ENCODE results near the gene ARMC10.
"Not testable (repeated sequence)": the region's sequence is repeated elsewhere in the genome, so short reads cannot be mapped to it uniquely, and the experiment has no call there.

ARMC10 gene

DNA sequence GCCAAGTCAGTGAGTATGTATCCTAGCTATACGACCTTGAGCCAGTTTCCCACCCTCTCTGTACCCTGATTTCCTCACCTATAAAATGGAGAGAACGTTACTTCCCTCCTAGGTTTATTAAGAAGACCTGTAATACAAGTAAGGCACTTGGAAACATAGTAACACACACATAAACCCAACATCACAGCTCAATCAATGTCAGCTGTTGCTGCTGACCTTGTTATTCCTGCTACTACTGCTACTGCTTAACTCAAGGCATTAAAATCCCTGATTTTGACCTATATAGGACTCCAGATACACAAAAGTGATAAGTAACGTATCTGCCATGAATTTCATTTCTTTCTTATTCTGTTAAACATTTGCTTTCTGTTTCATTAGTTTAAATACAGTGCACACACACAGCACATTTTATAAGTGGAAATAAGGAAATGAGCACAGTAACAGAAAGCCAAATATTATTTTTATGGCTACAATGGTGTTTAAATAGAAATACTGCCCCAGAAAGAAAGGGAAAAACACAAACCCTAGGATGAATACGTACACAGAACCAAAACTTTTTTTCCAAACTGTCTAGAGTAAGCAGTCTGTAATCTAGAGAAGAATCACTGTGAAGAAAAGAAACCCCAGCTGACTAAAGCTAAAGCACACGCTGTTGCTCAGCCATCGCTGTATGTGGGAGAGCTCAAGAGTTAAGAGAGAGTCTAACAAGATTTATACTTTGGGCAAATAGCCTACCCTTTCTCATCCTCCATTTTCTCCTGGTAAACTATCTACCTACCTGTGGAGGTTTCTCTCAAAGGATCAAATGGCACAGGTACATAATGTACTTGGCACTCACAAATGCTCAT, 55.0 kb downstream of the ARMC10 start:
- no peak for DNase-seq

- no peak for DNase-seq
Observed at GRCh38 chr7:103130901-103131624, 56.1 kb downstream of the ARMC10 start.

DNA sequence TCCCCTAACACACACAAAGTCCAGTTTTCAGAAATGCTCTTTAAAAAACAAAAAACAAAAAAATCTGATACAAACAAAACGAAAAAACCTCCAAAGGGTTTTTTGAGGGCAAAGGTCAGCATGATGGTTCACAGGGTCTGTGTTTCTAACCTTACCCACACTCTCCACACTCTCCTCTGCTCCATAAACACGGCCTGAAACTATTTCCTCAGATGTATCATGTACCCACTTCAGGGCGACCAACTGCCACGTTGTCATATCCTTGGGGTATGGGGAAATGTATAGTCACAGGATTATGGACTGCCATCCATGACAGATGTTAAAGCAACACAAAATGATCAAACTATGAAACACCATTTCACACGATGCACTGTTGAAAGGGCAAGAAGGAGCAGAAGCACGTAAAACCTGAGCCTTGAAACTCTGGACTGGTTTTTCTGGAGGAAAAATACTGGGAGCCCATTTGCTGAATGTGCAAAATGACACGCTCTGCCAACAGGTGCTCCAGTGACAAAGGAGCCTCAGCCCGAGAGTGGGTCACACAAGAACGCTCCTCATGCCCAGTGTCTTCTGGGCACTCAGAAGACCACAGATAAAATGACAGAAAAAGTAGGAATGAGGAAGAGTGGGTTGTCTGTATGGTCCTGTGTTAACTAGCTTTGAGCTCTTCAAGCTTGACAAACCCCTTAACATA, 58.2 kb downstream of the ARMC10 start:
- no peak for DNase-seq

DNA sequence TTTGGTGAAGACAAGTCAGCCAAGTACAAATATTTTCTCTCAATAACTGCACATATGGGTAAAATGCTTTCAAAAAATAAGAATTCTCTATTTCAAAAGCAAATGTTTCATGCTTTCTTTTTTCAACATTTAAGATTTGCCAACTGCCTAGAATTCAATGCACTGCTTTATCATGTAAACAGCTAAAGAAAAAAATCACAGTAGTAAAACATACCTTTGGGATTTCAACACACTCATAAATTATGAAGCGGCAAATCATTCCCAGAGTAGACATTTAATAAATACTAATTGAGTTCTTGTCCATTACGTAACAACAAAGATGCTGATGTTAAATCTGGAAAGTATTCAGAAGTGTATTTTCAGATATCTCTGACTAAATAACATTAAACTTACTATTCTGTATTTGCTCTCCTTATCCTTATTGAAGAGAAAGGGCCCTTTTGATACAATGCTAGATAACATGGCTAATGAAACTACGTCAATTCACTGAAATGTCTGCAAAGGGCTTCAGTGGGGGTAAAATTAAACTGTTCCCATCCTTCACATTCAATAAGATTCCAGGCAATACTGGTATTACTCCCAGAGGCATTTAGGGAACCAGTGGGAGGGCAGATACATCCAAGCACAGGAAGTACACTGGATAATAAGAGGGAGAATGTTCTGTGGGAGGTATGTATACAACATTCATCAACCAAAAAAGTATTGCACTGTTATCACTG, 60.1 kb downstream of the ARMC10 start:
- no peak for DNase-seq

DNA sequence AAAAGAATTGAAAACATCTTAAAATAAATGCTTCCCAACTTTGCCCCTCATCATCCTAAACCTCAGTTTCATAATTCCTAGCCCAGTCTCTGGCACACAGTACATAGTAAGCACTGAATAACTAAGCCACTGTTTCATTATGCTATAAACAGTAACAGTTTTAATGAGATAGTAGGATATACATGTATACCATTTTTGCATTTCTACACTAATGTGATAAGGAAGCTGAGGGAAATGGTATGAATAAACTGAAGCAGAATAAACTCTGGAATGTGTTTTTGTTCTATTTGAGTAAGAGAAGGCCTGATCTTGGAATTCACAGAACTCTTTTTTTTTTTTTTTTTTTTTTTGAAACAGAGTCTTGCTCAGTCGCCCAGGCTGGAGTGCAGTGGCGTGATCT, 65.1 kb downstream of the ARMC10 start:
- no peak for DNase-seq

DNA sequence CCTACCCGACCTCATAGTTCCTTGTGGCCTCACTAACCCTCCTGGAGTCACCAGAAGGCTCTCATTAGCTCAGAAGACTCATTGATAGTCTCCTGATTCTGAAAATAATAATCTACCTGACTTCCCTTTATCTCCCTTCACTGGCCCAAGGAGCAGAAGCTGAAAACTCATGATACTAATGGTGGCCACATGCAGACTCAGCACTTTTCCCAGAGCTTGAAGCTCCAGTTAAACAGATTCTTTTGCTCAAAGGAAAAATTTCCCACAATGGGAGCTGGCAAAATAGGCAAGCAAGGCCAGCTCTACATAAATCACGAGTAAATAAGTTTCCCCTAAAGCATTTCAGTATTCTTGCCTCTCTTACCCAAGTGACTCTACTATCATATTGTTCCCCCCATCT, 65.7 kb downstream of the ARMC10 start:
- no peak for DNase-seq

- DNase-seq, result no peak
Observed at GRCh38 chr7:103141753-103142404, 66.9 kb downstream of the ARMC10 start.

DNA sequence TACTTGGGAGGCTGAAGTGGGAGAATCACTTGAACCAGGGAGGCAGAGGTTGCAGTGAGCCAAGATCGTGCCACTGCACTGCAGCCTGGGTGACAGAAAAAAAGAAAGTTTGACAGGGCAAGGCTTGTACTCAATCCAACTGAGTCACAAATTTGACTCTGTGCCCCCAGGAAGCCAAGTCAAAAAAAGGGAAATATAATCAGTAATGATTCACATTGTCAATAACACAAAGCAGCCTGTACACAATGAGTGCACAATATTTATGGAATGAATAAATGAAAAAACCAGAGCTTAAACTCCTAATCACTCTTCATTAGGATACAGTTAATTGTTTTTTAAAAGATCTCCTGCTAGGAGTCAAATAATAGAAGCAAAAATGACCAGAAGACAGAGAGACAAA, 67.6 kb downstream of the ARMC10 start:
- no peak for DNase-seq

DNA sequence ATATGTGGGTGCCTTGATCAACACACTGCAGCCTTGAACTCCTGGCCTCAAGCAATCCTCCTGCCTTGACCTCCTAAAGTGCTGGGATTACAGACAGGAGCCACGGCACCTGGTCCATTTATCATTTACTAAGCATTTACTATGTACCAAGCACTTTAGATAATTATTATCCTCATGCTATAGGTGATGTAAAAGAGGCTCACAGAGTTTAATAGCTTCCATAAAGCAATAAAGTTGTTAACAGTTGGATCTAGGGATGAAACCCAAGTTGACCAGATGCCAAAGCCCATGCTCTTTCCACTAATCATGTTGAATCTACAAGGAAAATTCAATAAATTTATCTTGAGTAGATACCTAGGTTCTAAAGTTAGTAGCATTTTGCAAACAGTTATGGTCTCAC, 68.9 kb downstream of the ARMC10 start:
- DNase-seq, result no peak

DNA sequence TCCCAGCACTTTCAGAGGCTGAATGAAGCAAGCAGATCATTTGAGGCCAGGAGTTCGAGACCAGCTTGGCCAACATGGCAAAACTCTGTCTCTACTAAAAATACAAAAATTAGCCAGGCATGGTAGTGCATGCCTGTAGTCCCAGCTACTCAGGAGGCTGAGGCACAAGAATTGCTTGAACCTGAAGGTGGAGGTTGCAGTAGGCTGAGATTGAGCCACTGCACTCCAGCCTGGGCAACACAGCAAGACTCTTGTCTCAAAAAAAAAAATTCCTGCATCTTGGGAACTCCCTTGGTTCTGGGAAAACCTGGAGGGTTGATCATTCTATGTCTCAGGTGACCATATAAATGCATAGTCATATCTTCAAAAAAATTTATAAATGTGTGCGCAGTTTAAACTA, 69.8 kb downstream of the ARMC10 start:
- DNase-seq, result not testable (repeated sequence)

DNA sequence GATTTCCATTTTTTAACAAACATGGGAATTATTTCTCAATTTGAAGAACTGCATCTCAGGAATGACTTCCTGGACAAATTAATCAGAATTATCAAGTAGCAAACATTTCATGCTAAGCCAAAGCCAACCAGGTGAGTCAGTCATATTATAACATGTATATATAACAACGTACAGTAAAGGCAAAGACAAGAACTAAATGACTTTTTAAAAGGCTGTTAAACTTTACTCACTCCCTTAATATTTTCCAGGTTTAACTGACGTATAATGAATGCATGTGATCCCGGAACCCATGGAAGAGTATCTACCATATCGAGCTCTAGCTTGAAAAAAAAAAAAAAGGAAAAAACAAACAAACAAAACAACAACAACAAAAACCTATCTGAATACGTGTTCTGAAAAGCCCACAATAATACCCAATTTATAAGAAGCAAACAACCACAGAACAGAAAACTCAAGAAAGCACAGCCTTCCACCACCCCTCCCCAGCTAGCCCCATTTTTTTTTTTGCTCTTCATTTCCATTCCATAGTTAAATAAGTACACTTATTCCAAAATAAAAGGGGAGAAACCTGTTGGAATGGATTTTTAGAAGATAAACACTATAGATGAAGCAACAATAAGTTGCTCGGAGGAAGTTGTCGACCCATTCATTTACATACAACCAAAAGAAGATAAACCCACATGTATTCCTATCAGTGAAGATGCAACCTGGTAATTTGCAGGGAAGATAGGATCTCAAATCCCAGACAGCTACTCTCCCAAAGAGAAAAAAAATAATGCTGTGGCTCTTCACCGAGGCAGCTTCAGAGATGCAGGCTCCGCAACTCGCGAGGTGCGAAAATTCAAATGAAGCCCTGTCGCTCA, 73.4 kb downstream of the ARMC10 start:
- DNase-seq, result no peak
